Amniotic epithelial cell (primary cell): ENCODE results near the gene FA2H.

Source experiments
- DNase-seq: peaks from one replicate; pipeline ENCODE4 v3.0.0-alpha.2; 2010; ENCODE audit warnings: low read depth

The FA2H gene

GRCh38 chr16:74744566-74744965, 30.1 kb downstream of the FA2H start:
- no peak for DNase-seq

- DNase-seq: peak; percentile 84
These were observed 30.8 kb downstream of the FA2H start for GRCh38 chr16:74743668-74744299.

- DNase-seq: peak; percentile 43
These were observed 31.5 kb downstream of the FA2H start for GRCh38 chr16:74743045-74743667.

- DNase-seq: peak; percentile 51
These were observed 32.6 kb downstream of the FA2H start for GRCh38 chr16:74742051-74742481.

GRCh38 chr16:74740795-74741304, 33.8 kb downstream of the FA2H start:
- DNase-seq: no peak

- DNase-seq: no peak
These were observed 35.3 kb downstream of the FA2H start for GRCh38 chr16:74739275-74739674.

GRCh38 chr16:74738816-74739215, 35.8 kb downstream of the FA2H start:
- no peak for DNase-seq

GRCh38 chr16:74738113-74738541, 36.5 kb downstream of the FA2H start:
- DNase-seq: no peak

GRCh38 chr16:74737521-74737920, 37.1 kb downstream of the FA2H start:
- no peak for DNase-seq

GRCh38 chr16:74736531-74737157, 38.0 kb downstream of the FA2H start:
- no peak for DNase-seq

GRCh38 chr16:74735554-74735953, 39.1 kb downstream of the FA2H start:
- no peak for DNase-seq

- no peak for DNase-seq
These were observed 39.5 kb downstream of the FA2H start for GRCh38 chr16:74735162-74735452.

- DNase-seq: no peak
These were observed 40.1 kb downstream of the FA2H start for GRCh38 chr16:74734361-74735161.

GRCh38 chr16:74732707-74733350, 41.8 kb downstream of the FA2H start:
- no peak for DNase-seq

GRCh38 chr16:74731853-74732477, 42.7 kb downstream of the FA2H start:
- no peak for DNase-seq

GRCh38 chr16:74729783-74730683, 44.6 kb downstream of the FA2H start:
- DNase-seq: peak; percentile 72

- DNase-seq: no peak
These were observed 46.7 kb downstream of the FA2H start for GRCh38 chr16:74727903-74728302.

- DNase-seq: no peak
These were observed 47.9 kb downstream of the FA2H start for GRCh38 chr16:74726716-74727115.

- DNase-seq: no peak
These were observed 48.8 kb downstream of the FA2H start for GRCh38 chr16:74725651-74726455.
